Suppressor macrophage treated with lipopolysaccharide for 1 hour (primary cell): Measurements from ENCODE around the gene RPS15A.
A peak's percentile ranks its signal among the peaks of the same experiment; 100 is the strongest.
"Not testable (repeated sequence)": the region's sequence is repeated elsewhere in the genome, so short reads cannot be mapped to it uniquely, and the experiment has no call there.

Source experiments
- DNase-seq, 3 donors: peaks; one replicate each; pipeline ENCODE4 v3.0.0-alpha.2; 2020 to 2022

The RPS15A gene

DNA sequence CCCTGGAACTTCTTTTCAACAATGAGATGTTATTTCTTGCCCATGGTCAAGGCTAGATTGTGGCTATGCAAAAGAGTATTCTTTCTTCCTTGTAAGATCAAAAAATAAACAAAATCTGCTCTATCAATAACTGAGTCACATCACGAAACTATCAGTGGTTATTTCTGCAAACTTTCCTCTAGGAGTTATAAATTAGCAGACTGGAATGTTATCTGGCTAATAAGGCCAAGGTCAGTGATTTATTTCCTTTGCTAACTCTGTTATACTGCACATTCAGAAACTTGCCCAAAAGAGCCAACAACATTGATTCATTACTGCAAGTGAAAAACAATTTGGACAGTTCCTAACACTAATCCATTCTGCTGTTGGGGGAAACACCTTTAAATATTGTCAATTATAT, 6.2 kb upstream of the RPS15A start:
- no peak for DNase-seq

DNA sequence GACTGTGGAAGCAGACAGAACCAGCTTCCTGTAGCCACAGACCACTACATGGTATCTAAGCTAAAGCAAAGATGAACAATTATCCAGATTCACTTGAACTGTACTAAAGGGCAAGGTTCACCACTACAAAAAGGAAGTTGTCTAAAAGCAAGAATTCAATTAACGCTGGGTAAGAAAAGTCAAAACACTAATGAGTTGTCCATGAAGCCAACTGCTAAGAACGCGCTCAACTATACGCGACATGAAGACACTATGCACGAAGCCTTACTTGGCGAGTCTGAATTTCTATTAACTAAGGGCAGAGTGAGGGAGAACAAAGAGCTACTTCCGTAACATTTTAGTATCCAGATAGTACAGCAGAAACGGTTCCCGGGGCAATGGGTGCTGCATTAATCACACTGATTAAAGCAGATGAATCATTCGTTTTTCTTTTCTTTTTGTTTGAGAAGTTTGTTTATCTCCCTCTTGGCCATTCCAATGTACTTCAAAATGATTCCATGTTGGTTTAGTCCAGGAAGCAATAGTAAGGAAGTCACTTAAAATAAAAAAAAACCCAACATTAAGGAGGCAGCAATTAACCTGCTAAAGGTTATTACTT, 2.8 kb upstream of the RPS15A start:
- DNase-seq = no peak

DNA sequence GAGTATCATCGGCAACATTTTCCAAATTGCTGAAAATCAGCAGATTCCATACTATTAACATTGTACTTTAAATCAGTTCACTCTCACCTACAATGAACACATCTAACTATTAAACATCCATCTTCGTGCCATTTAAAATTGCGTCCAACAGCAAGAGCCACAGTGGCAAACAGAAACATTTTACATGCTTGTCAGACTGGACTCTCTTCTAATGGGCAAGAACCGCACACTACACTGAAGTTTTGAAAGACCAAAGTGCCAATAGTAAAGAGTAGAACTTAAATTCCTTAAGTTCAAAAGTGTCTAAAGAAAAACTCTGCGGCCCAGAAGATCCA, 652 bp downstream of the RPS15A start:
- DNase-seq = no peak

DNA sequence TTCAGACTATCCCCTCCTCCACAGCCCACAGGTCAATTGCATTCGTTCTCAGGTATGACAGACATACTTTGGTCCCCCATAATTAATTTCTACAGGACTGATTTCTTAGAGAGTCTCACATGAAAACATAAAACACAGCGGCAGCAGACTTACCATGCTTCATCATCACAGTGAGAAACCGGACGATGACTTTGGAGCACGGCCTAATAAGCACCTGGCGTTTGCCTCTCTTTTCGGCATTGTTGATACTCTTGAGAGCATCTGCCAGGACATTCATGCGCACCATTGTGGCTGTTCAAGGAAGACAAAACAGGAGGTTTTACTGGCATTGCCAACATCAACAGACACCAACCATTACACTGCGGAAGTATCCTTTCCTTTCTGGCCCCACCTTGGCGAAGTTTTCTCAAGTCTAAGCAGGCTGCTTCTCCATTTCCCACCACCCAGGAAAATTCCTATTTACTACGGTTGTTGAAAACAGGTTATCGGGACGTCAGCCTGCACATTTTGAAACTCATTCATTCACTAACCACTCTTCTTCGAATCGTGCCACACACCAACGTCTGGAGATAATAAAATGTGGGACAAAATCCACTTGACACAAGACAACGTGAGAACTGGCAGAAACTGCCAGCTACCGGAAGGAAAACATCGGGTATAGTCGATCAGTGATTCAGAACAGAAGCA, 1.2 kb downstream of the RPS15A start:
- DNase-seq = peak in 1 of 3 donors; percentile 13

DNA sequence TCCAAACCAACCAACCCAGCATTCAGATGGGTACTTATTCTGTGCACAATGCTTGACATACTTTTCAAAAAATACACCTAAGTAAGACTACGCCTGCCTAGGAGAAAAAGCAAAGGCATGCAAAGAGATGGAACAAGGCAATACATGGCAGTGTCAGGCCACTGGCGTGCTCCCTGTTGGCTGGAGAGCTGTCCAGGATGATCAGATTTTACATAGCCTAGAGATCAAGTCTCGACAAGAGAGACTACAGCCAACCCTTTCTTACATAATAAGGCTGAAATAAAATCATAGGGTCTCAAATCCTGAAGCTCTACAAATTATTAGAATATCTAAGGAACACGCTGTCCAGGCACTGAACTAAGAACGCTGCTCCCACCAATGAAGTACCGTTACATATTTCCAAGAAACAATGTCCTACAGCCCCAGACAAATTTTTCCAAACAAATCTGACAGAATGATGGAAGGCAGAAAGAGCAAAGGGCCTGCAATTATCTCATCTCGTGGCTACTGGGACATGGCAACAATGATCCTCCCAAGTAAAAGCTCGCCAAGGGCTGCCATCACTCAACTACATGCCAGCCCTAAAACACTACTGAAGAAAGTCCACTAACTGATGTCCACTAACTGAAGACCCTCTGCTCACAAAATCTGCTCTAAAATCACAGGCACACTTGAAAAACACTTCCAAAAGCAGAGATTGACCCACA, 5.1 kb downstream of the RPS15A start:
- no peak for DNase-seq

DNA sequence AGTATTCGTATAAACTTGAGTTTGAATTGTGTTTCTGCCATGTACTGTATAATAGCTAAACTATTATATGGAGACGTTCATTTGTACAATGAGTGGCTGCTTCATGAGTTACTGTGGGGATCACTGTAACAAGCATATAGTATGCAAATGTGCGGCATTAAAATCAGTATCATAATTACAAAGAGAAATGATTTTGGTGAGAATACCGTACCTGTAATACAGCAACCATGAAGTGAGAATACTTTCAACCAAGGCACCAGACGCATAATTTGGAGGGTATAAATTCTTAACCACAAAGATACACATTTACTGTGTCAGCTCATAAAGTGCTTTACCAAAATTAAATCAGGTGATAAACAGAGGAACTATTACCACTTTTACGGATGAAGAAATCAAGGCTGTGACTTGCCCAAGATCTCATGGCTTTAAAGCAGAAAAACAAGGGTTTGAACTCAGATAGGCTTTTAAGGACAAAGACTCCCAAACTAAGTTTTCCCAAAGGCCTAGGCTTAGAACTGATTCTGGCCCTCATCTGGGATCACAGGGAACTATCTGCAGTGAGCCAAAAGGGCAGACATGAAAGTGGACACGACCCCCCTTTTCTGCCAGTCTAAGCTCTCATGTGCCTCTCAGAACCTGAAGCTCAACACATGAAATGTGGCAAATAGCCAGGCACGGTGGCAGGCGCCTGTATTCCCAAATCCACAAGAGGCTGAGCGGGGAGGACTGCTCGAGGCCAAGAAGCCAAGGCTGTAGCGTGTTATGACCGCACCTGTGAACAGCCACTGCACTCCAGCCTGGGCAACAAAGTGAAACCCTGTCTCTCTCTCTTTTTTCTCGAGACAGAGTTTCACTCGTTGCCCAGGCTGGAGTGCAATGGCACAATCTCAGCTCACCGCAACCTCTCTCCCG, 6.4 kb downstream of the RPS15A start:
- no peak for DNase-seq

DNA sequence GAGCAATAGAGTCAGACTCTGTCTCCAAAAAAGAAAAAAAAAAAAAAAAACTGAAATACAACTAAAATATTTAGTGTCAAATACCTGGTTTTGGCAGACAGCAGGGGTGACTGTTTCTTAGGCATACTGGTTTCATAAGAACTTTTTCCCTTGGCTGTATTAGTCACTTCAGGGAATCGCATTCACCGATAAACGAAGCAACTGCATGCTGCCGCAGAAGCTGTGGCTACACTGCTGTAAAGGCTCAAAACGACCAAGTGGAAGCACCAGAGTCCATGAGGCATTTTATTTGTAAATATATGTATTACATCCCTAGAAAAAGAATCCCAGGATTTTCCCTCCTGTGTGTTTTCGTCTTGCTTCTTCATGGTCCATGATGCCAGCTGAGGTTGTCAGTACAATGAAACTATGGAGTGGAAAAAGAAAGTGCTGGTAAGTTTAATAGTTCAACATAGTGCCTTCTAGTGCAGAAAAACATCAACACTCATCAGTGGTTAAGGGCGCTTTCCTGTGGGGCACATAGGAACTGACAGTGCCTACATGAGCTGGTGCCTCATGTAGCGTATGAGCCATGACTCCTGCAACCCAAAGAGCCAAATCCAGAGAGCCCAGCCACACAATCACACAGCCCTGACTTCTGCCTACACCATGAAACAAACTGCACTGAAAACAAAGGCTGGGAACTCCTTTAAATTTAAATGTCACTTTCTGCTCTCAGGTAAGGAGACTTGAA, 7.3 kb downstream of the RPS15A start:
- DNase-seq = no peak

DNA sequence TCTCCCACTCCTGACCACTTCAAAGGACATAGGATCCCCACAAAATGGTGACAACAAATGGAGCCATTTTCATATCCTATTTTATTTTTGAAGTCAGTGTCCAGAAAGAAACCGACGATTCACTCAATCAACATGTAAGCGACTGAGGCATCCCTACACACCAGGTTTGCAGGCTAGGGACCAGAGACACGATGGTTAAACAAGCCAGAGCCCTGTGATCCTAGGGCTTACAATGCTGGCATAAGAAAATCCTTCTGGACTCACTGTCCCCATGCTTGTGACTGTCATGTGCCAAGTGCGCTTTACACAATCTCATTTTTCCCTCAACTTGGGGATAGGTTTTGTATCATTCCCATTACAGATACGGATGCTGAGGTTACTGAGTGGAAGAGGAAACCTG, 8.9 kb downstream of the RPS15A start:
- DNase-seq = not testable (repeated sequence)

DNA sequence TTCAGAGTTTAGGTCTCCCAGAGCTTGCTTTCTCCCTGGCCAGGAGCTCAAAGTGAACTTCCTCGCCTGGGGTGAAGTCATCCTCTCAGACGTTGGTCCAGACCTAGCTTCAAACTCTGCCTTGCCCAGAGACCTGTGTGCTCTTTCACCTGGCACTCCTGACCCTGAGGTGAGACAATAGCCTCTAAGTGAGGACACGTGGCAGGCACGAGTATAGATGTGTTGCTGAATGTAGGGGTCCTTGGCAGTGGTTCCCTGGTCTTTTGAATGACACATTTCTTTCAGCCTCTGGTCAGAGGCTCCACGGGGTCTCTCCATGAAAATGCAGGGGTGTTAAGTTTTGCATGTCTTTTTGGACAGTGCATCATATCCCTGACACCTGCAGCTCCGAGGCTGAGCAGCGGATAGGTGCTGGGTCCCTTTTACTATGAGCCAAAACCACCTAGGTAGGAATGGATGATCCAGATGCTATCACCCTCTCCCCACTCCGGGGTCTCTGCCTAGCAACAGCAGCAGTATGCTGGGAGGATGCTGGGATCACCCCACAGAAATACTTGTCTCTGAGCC, 9.6 kb downstream of the RPS15A start:
- not testable (repeated sequence) for DNase-seq

DNA sequence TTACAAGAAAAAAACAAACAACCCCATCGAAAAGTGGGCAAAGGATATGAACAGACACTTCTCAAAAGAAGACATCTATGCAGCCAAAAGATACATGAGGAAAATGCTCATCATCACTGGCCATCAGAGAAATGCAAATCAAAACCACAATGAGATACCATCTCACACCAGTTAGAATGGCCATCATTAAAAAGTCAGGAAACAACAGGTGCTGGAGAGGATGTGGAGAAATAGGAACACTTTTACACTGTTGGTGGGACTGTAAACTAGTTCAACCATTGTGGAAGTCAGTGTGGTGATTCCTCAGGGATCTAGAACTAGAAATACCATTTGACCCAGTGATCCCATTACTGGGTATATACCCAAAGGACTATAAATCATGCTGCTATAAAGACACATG, 12.5 kb downstream of the RPS15A start:
- DNase-seq = not testable (repeated sequence)

DNA sequence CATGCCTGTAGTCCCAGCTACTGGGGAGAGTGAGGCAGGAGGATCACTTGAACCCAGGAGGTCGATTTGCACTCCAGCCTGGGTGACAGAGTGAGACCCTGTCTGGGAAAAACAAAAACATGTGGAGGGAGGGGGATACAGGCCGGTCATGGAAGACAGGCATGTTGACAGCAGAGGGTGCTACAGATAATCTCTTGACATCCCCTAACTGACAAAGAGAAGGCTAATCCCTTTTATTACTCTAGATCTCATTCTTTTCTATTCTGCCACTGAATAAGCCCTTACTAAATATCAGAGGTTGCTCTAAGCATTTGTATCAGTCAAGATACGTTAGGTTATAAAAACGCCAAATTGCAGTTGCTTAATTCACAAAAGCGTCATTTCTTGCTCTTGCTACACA, 13.8 kb downstream of the RPS15A start:
- DNase-seq = not testable (repeated sequence)

DNA sequence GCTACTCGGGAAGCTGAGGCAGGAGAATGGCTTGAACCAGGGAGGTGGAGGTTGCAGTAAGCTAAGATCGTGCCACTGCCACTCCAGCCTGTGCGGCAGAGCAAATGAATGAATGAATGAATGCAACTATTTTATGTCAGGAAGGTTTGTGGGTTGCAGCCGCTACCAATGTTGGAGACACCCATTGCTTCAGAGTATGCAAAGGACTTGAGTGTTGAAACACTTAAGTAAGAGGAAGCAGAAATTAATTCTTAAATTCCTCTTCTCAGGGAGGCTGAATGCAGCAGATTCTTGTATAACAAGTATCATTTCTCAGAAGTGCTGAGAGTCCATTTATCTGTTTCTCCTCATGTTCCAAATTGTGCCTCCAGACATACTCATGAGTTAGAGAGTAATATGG, 15.5 kb downstream of the RPS15A start:
- peak; percentile 46 to 59 (median 57) for DNase-seq

DNA sequence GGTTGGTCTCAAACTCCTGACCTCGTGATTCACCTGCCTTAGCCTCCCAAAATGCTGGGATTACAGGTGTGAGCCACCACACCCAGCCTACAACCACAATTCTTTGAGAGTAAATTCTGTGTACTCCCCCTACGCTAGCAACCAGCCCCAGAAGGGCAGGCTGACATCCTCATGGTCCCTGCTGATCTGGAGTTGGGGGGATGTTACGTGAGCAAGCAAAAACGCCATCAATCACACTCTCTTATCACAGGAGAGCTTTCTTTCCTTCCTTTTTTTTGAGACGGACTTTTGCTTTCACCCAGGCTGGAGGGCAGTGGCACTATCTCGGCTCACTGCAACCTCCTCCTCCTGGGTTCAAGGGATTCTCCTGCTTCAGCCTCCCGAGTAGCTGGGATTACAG, 18.0 kb downstream of the RPS15A start:
- not testable (repeated sequence) for DNase-seq

DNA sequence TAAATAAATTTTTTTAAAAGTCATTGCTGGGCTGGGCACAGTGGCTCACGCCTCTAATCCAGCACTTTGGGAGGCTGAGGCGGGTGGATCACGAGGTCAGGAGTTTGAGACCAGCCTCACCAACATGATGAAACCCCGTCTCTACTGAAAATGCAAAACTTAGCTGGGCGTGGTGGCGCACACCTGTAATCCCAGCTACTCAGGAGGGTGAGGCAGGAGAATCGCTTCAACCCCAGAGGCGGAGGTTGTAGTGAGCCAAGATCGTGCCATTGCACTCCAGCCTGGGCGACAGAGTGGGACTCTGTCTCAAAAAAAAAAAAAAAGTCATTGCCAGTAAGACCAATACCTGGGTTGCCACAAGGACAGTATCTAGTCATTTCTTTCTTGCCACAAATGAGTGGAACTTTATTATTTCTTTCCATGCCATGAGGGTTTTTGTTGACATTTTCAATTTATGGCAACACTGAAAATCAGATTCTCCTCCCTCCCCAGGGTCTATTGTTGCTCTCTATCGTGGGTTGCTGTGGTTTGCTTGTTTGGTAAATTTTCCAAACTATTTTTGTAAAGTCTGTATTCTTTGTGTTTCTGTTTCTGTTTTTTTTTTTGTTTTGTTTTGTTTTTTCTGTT, 19.7 kb downstream of the RPS15A start:
- DNase-seq = not testable (repeated sequence)

DNA sequence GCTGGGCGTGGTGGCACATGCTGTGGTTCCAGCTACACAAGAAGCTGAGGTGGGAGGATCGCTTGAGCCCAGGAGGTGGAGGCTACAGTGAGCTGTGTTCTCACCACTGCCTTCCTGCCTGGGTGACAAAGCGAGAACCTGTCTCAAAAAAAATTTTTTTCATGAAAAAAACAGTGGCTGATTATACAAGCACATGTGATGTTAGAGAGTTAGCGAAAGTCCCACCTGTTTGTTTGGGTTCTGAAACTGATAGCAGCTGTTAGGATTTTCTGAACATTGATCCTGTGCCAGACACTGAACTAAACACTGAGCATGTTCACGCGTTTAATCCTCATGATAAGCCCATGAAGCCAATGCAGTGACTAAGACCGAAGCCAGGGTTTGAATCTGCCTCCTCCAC, 22.9 kb downstream of the RPS15A start:
- DNase-seq = not testable (repeated sequence)

DNA sequence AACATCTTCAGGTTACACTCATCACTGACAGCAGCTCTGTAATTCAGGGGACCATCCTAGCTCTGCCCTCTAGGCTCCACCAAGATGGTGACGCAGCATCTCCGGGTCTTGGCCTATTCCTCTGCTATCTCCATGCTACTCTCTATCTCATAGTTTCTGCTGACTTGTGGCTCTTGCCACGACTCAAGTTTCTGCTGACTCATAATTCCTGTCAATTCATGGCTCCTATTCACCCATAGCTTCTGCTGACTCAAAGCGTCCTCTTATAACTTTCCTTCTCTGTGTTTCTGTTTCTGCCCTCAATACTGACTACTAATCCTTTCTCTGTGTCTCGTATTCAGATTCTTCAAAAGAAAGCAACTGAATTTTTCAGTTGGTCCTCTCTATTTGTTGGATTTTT, 27.4 kb downstream of the RPS15A start:
- DNase-seq = not testable (repeated sequence)

DNA sequence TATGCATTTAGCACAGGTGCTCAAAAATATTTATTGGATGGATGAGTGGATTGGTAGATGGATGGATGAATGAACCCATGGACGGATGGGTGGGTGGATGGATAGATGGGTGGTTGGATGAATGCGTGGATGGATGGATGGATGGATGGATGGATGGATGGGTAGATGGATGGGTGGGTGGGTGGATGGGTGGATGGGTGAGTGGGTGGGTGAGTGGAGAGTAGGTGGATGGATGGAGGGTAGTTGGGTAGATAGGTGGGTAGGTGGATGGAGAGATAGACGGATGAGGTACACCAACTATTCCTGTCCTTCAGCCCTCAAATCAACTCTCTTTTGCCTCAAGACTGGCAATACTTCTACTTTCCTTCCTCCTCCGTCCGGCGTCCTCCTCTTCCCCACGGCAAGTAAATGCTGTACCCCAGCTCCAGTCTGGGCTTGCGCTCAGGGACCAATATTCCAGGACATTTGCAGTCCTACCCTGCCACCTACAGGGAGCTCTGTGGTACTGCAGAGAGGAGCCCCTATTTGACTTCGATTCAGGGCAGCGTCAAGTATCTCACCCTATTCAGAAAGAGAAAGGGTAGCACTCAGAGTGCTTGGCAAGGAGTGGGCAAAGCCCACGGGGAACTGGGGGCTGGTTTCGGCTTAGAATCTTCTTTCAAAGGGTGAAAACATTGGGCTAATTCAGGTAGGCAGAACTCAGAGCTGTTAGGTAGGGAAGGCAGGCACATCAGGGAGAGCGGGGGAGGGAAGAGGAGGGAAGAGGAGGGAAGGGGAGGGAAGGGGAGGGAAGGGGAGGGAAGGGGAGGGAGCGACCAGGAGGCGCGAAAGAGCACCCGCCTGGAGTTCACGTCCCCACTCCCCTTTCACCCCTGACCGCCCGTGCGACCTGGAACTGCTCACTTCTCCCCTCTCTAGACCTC, 30.3 kb downstream of the RPS15A start:
- peak in 1 of 3 donors; percentile 6 for DNase-seq

DNA sequence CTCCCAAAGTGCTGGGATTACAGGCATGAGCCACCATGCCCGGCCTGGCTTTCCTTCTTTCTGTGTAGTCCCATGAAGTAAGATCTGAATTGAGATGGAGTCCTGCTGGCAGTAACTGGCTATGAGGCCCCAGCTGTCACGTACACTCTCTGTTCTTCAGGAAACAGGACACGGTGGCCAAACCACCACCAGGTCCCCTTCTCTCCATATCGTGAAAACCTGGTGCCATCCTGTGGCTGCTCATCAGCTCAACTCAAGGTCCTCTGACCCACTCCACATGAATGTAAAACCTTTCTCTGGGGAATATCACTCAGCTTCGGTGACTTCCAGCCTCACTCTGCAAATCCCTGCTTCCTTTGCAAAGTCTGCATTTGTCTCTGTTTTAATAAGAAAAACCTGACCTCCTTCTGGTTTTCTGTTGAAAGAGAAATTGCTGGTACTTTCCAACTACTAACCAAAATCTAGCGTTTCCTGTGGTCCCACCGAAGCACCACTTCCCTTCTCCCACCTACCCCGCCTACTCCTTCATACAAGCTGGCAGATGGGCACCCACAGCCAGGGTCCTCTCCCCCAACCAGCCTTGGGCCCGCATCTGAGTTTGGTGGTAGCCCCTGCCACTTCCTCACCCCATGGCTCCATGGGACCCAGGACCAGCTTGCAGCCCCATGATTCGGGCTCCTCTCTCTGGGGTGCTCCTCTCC, 32.0 kb downstream of the RPS15A start:
- DNase-seq = not testable (repeated sequence)

DNA sequence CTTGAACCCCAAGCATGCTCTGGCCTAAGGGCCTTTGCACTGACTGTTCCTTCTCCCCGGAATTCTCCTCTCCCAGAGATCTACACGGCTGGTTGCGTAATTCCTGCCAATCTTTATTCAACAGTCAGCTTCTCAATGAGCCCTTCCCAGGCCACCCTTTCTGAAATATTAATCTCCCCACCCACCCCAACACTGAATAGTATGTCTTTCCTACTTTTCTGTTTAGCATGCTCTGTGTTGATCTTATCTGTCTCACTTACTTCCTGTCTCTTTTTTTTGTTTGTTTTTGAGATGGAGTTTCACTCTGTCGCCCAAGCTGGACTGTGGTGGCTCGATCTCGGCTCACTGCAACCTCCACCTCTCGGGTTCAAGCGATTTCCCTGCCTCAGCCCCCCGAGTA, 33.5 kb downstream of the RPS15A start:
- not testable (repeated sequence) for DNase-seq

DNA sequence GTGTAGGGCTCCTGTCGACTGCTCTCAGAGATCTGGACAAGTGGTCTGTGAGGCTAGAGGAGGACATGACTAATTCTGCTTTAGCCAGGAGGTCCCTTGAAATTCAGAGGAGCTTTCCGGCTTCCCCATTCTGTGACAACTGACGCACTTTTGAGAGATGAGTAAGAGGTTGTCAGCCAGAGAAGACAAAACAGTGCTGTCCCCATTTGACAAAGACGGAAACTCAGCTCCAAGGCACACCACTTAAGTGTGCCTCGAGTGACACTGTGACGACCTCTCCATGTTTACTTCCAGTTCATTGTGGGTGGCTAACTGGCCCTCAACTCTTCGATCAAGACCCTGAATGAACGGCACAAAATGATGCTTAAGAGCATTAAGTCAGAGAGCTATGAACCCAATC, 47.3 kb downstream of the RPS15A start:
- DNase-seq = not testable (repeated sequence)
